Uterus (tissue), 4 donors: Measurements from ENCODE around the gene PLEKHG3. TPM values are rescaled to one million over a fixed set of nuclear protein-coding genes. Genes with fewer than 3 reads are reported as not detected.

Source experiments
- DNase-seq, 2 donors: peaks; one replicate each; pipeline ENCODE4 v3.0.0-alpha.2; 2019 to 2020
- H3K27ac ChIP-seq, 2 donors: fragments of 200-600 bp; sonication (generic); 1 replicate in 1 of 2; 2 replicates in 1 of 2; pipeline ENCODE4 v1.5.1; 2016 to 2018
- H3K27me3 ChIP-seq, 2 donors: fragments of 200-600 bp; sonication (generic); one replicate each; pipeline ENCODE4 v1.5.1; 2018 to 2019; ENCODE audit warnings: control low read depth in 1 of 2
- H3K36me3 ChIP-seq, 2 donors: fragments of 200-600 bp; sonication (generic); one replicate each; pipeline ENCODE4 v1.5.1; 2019; ENCODE audit warnings: control low read depth in 1 of 2
- H3K4me1 ChIP-seq, 2 donors: fragments of 200-600 bp; sonication (generic); one replicate each; pipeline ENCODE4 v1.5.1; 2018 to 2019; ENCODE audit warnings: control low read depth in 1 of 2
- H3K4me3 ChIP-seq, 2 donors: fragments of 200-600 bp; sonication (generic); 1 replicate in 1 of 2; 2 replicates in 1 of 2; pipeline ENCODE4 v1.5.1; 2018 to 2019; ENCODE audit warnings: mild to moderate bottlenecking in 1 of 2
- H3K9me3 ChIP-seq, 2 donors: fragments of 200-600 bp; sonication (generic); one replicate each; pipeline ENCODE4 v1.5.1; 2019; ENCODE audit warnings: control low read depth in 1 of 2
- POLR2A ChIP-seq, 2 donors: fragments of 450-650 bp; IDR thresholded peaks; one replicate each; pipeline ENCODE4 v1.6.1; 2016; ENCODE audit warnings: antibody characterized with exemption in 2 of 2, mild to moderate bottlenecking in 1 of 2, moderate library complexity in 1 of 2
- intact Hi-C: fragments of 100-400 bp; cut with DNase I; formaldehyde crosslinking; loops from one replicate; pipeline ENCODE4 v1.15.1; 2023; ENCODE audit warnings: low total_unique reads
- total RNA-seq, 4 donors: library from RNA; depleted of rRNA in 3 of 4; stranded (reverse); fragments of >200 nt in 3 of 4; gene quantifications; one replicate each; pipeline versions ENCODE4 v1.1.0 to v1.2.4, GENCODE V29; 2014 to 2023
- TF ChIP-seq, protein P1 (sequence below), 4 experiments: fragments of 200-600 bp in 2 of 4; fragments of 450-650 bp in 2 of 4; sonication (generic) in 2 of 4; IDR thresholded peaks; one replicate each; pipeline ENCODE4 v1.5.1; 2016 to 2019; ENCODE audit warnings: antibody characterized with exemption in 4 of 4, mild to moderate bottlenecking in 2 of 4, moderate library complexity in 1 of 4
- donor health status: DM: yes; HTN: yes; CAD: no.

PLEKHG3 gene
- total RNA-seq, 4 donors from 2014 or later, result 40.5 to 178 (median 59.7) TPM

DNA sequence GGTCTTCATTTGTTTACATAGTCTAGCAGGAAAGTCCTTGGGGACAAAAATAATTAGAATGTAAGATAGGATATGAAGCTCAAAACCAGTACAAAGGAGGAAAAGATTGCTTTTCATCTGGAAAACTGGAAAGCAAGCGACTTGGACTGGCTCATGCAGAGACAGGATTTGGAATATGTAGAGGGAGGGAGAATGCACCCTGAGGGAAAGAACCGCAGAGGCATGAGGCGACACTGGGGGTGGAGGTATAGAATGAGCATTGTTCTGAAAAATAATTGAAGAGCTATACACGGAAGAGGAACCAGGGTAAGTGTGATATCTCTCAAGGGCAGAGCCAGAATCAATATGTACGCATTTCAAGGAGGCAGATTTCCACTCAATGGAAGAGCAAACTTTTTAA, 85.5 kb downstream of the PLEKHG3 start:
- Histone ChIP-seq H3K4me3 (no peak overlapping the region), H3K27ac (no peak overlapping the region), H3K27me3 (no peaks in the 10 kb centered on the region), H3K4me1 (no peaks in the 10 kb centered on the region), H3K9me3 (no peaks in the 10 kb centered on the region), H3K36me3 (no peaks in the 10 kb centered on the region)
- TF ChIP-seq, protein P1, sequence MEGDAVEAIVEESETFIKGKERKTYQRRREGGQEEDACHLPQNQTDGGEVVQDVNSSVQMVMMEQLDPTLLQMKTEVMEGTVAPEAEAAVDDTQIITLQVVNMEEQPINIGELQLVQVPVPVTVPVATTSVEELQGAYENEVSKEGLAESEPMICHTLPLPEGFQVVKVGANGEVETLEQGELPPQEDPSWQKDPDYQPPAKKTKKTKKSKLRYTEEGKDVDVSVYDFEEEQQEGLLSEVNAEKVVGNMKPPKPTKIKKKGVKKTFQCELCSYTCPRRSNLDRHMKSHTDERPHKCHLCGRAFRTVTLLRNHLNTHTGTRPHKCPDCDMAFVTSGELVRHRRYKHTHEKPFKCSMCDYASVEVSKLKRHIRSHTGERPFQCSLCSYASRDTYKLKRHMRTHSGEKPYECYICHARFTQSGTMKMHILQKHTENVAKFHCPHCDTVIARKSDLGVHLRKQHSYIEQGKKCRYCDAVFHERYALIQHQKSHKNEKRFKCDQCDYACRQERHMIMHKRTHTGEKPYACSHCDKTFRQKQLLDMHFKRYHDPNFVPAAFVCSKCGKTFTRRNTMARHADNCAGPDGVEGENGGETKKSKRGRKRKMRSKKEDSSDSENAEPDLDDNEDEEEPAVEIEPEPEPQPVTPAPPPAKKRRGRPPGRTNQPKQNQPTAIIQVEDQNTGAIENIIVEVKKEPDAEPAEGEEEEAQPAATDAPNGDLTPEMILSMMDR (IDR thresholded peaks at IDR 0.05), result no peak
- TF ChIP-seq POLR2A (IDR thresholded peaks at IDR 0.05), result no peak
- DNase-seq, result no peak
- intact Hi-C loops, result no loop called here

DNA sequence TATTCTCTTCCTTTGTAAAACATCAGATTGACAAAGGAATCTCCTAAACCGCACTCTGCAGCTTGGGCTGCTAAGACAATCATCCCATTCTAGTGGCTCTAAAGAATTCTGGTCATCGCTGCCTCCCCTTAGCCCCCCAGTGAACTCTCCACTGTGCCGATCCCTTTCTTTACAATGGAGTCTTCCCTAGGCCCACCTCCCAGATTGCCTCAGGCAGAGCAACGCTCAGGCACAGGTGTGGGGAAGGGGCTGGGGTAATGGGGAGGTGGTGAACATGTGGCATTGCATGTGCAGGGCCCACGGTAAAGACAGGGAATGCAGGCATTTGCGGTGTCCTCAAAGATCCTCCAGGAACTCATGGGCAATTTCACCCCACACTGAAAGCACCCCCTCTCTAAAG, 86.3 kb downstream of the PLEKHG3 start:
- no peaks in the 10 kb centered on the region for H3K27me3 ChIP-seq
- no peaks in the 10 kb centered on the region for H3K4me1 ChIP-seq
- no peak overlapping the region for H3K4me3 ChIP-seq
- no peak for DNase-seq
- no peak for TF ChIP-seq POLR2A (IDR thresholded peaks at IDR 0.05)
- TF ChIP-seq, protein P1 (IDR thresholded peaks at IDR 0.05), result no peak
- H3K9me3 ChIP-seq, result no peaks in the 10 kb centered on the region
- no peaks in the 10 kb centered on the region for H3K36me3 ChIP-seq
- H3K27ac ChIP-seq, result no peak overlapping the region
- intact Hi-C loops, result no loop called here

DNA sequence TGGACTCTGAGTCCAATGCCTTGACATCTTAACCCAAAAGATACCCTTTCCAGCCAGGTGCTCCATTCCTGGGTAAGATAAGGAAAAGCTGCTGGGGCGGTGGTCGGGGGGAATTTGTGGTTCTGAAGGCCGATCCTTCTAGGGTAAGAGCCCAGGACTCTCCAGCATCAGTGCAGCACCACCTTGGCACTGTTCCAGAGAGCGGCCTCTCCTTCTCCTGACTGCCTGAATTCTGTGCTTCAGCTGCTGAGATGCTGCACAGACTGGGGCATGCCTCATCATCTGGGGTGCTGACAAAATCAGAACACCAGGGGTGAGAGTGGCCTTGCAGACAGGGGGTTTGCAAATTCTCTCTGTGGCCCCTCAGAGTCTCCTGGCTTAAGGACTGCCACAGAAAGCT, 88.0 kb downstream of the PLEKHG3 start:
- intact Hi-C loops, result no loop called here
- Histone ChIP-seq H3K4me1 (no peaks in the 10 kb centered on the region), H3K9me3 (no peaks in the 10 kb centered on the region), H3K27me3 (no peaks in the 10 kb centered on the region), H3K4me3 (no peak overlapping the region), H3K27ac (no peak overlapping the region), H3K36me3 (no peaks in the 10 kb centered on the region)
- no peak for DNase-seq
- TF ChIP-seq, protein P1 (IDR thresholded peaks at IDR 0.05), result no peak
- TF ChIP-seq POLR2A (IDR thresholded peaks at IDR 0.05), result no peak

DNA sequence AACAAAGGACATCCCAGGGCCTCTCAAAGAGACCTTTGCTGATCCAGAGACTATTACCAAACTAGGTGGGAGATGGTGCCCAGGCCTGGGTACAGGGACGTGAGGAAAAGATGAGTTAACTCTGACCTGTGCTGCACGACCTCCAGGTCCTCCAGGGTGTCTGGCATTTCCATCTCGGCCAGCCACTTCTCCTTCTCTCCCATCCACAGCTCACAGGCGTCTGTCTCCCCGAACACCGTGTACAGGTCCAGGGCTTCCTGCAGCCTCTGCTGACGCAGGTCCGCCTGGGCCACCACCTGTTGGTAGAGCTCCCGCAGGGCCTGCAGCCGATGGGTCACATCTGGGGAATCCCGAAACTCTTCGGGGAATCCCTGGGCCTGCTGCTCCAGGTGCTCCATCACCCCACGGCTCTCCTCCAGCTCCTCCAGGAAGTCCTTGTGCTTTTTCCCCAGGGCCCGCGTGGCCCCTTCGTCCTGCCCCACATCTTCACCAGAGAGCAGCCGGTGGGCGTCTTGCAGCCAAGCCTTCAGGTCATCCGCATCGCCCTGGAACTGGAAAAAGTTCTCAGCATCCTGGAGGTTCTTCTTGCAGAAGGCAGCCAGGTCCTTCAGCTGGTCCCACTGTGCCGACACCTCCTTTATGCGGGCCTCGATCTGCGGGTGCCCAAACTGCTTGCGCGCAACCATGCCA, 88.8 kb downstream of the PLEKHG3 start:
- intact Hi-C loops, result no loop called here
- no peak overlapping the region for H3K4me3 ChIP-seq
- no peak overlapping the region for H3K27ac ChIP-seq
- no peak for DNase-seq
- H3K36me3 ChIP-seq, result no peaks in the 10 kb centered on the region
- no peaks in the 10 kb centered on the region for H3K9me3 ChIP-seq
- no peaks in the 10 kb centered on the region for H3K4me1 ChIP-seq
- no peaks in the 10 kb centered on the region for H3K27me3 ChIP-seq
- TF ChIP-seq, protein P1 (IDR thresholded peaks at IDR 0.05), result no peak
- no peak for TF ChIP-seq POLR2A (IDR thresholded peaks at IDR 0.05)

DNA sequence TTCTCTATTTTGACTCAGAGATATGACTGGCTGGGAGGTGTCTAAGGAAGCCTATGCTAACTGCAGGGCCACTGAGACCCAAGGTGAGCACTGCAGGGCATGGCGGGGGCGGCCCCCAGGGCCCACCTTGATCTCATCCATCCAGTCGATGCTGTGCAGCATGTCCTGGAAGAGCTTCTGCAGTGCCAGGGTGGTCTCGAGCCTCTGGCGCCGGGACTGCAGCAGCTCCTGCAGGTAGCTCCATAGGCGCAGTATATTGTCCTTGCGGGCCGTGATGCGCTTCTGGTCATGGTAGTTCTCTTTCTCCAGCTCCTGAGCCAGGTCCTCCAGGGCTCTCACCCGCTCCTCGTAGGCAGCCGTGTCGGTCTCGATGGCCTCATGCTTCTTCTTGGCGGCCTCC, 91.0 kb downstream of the PLEKHG3 start:
- intact Hi-C loops, result no loop called here
- Histone ChIP-seq H3K4me3 (no peak overlapping the region), H3K27me3 (no peaks in the 10 kb centered on the region), H3K27ac (no peak overlapping the region), H3K9me3 (no peaks in the 10 kb centered on the region), H3K36me3 (no peaks in the 10 kb centered on the region), H3K4me1 (no peaks in the 10 kb centered on the region)
- DNase-seq, result no peak
- TF ChIP-seq, protein P1 (IDR thresholded peaks at IDR 0.05), result no peak
- TF ChIP-seq POLR2A (IDR thresholded peaks at IDR 0.05), result no peak
